H9 (cell line): ENCODE results near the gene STXBP1. TPM values are rescaled to one million over a fixed set of nuclear protein-coding genes. Genes with fewer than 3 reads are reported as not detected.
A peak's percentile ranks its signal among the peaks of the same experiment; 100 is the strongest.

Experiments used
- DNase-seq: peaks from one replicate; pipeline ENCODE4 v3.0.0-alpha.2; 2017
- H2AFZ ChIP-seq: one replicate; pipeline ENCODE4 v1.6.1; 2013; ENCODE audit warnings: mild to moderate bottlenecking, low read length, control low read depth, moderate library complexity
- H2AK5ac ChIP-seq: 2 replicates; pipeline ENCODE4 v1.6.1; 2013; ENCODE audit warnings: low read length, control low read depth, mixed read lengths; ENCODE audit not compliant: insufficient read length
- H2BK120ac ChIP-seq: one replicate; pipeline ENCODE4 v1.6.1; 2013; ENCODE audit warnings: low read depth, mild to moderate bottlenecking, low read length, control low read depth, inconsistent platforms; ENCODE audit not compliant: poor library complexity, severe bottlenecking
- H2BK12ac ChIP-seq: 2 replicates; pipeline ENCODE4 v1.6.1; 2013; ENCODE audit warnings: low read length, control low read depth, mixed read lengths, low read depth; ENCODE audit not compliant: insufficient read length
- H2BK15ac ChIP-seq: 2 replicates; pipeline ENCODE4 v1.6.1; 2013; ENCODE audit warnings: low read depth, low read length, control low read depth
- H2BK20ac ChIP-seq: one replicate; pipeline ENCODE4 v1.6.1; 2013; ENCODE audit warnings: low read depth, mild to moderate bottlenecking, low read length, control low read depth, inconsistent platforms; ENCODE audit not compliant: poor library complexity, severe bottlenecking
- H2BK5ac ChIP-seq: 2 replicates; pipeline ENCODE4 v1.6.1; 2013; ENCODE audit warnings: low read length, control low read depth, mixed read lengths; ENCODE audit not compliant: insufficient read length
- H3K14ac ChIP-seq: 2 replicates; pipeline ENCODE4 v1.6.1; 2013; ENCODE audit warnings: low read length, control low read depth; ENCODE audit not compliant: insufficient read depth
- H3K18ac ChIP-seq: 2 replicates; pipeline ENCODE4 v1.6.1; 2013; ENCODE audit warnings: low read depth, mild to moderate bottlenecking, mixed read lengths, low read length, control low read depth; ENCODE audit not compliant: insufficient read length
- H3K23ac ChIP-seq: 2 replicates; pipeline ENCODE4 v1.6.1; 2013; ENCODE audit warnings: low read length, control low read depth, mixed read lengths, low read depth; ENCODE audit not compliant: insufficient read length
- H3K23me2 ChIP-seq: 2 replicates; pipeline ENCODE4 v1.6.1; 2013; ENCODE audit warnings: low read depth, mild to moderate bottlenecking, mixed read lengths, low read length, control low read depth; ENCODE audit not compliant: insufficient read length, poor library complexity, severe bottlenecking
- H3K27ac ChIP-seq: 2 replicates; pipeline ENCODE4 v1.5.1; 2013; ENCODE audit warnings: low read length, control low read depth, mixed read lengths, low read depth; ENCODE audit not compliant: insufficient read length
- H3K27me3 ChIP-seq: 2 replicates; pipeline ENCODE4 v1.6.1; 2013; ENCODE audit warnings: low read length, control low read depth, inconsistent platforms; ENCODE audit not compliant: insufficient read depth
- H3K4ac ChIP-seq: 2 replicates; pipeline ENCODE4 v1.6.1; 2013; ENCODE audit warnings: low read depth, mild to moderate bottlenecking, control low read depth, inconsistent platforms, low read length, moderate library complexity
- H3K4me1 ChIP-seq: 2 replicates; pipeline ENCODE4 v1.6.1; 2013; ENCODE audit warnings: low read length, control low read depth, inconsistent platforms; ENCODE audit not compliant: insufficient read depth
- H3K4me2 ChIP-seq: 2 replicates; pipeline ENCODE4 v1.6.1; 2013; ENCODE audit warnings: low read length, control low read depth, mixed read lengths; ENCODE audit not compliant: insufficient read length, insufficient read depth
- H3K56ac ChIP-seq: 2 replicates; pipeline ENCODE4 v1.6.1; 2013; ENCODE audit warnings: low read depth, mild to moderate bottlenecking, mixed read lengths, low read length, control low read depth; ENCODE audit not compliant: insufficient read length
- H3K79me1 ChIP-seq: 2 replicates; pipeline ENCODE4 v1.6.1; 2013; ENCODE audit warnings: low read depth, mild to moderate bottlenecking, moderate library complexity, low read length, control low read depth, inconsistent platforms; ENCODE audit not compliant: insufficient read depth, poor library complexity, severe bottlenecking
- H3K79me2 ChIP-seq: 2 replicates; pipeline ENCODE4 v1.6.1; 2013; ENCODE audit warnings: low read length, control low read depth, inconsistent platforms; ENCODE audit not compliant: insufficient read depth
- H3K9ac ChIP-seq: 2 replicates; pipeline ENCODE4 v1.6.1; 2013; ENCODE audit warnings: low read length, control low read depth, mixed read lengths; ENCODE audit not compliant: insufficient read length; ENCODE audit errors: extremely low read depth
- H3K9me3 ChIP-seq: one replicate; pipeline ENCODE4 v1.6.1; 2013; ENCODE audit warnings: low read depth, low read length, inconsistent platforms; ENCODE audit not compliant: control insufficient read depth
- H3T11ph ChIP-seq: one replicate; pipeline ENCODE4 v1.6.1; 2013; ENCODE audit warnings: mild to moderate bottlenecking, low read length, control low read depth, inconsistent platforms
- H4K20me1 ChIP-seq: one replicate; pipeline ENCODE4 v1.6.1; 2013; ENCODE audit not compliant: control insufficient read depth, insufficient read length, insufficient read depth
- H4K5ac ChIP-seq: 2 replicates; pipeline ENCODE4 v1.6.1; 2013; ENCODE audit warnings: low read depth, mild to moderate bottlenecking, mixed read lengths, low read length, control low read depth; ENCODE audit not compliant: insufficient read length
- H4K8ac ChIP-seq: replicated peaks from 2 replicates; pipeline ENCODE4 v1.6.1; 2013; ENCODE audit warnings: low read length, control low read depth, mixed read lengths, low read depth; ENCODE audit not compliant: insufficient read length
- H4K91ac ChIP-seq: 2 replicates; pipeline ENCODE4 v1.6.1; 2013; ENCODE audit warnings: low read depth, mild to moderate bottlenecking, moderate library complexity, mixed read lengths, low read length, control low read depth; ENCODE audit not compliant: insufficient read length
- H3K27ac Mint-ChIP-seq, 3 experiments: 2 replicates in 2 of 3; 3 replicates in 1 of 3; pipeline ENCODE4 v1.8.0; 2020 to 2021; ENCODE audit warnings: mixed read lengths in 3 of 3, mild to moderate bottlenecking in 1 of 3, moderate library complexity in 1 of 3
- H3K27me3 Mint-ChIP-seq: 2 replicates; pipeline ENCODE4 v1.8.0; 2021; ENCODE audit warnings: low read depth, mild to moderate bottlenecking, moderate library complexity, mixed read lengths
- H3K36me3 Mint-ChIP-seq, 3 experiments: 2 replicates in 2 of 3; 3 replicates in 1 of 3; pipeline ENCODE4 v1.8.0; 2020 to 2021; ENCODE audit warnings: low read depth in 3 of 3, mixed read lengths in 3 of 3; ENCODE audit not compliant: insufficient read depth in 1 of 3
- H3K4me1 Mint-ChIP-seq, 2 experiments: 2 replicates each; pipeline ENCODE4 v1.8.0; 2020; ENCODE audit warnings: mixed read lengths in 2 of 2
- H3K4me3 Mint-ChIP-seq, 2 experiments: 2 replicates in 1 of 2; 3 replicates in 1 of 2; pipeline ENCODE4 v1.8.0; 2020 to 2021; ENCODE audit warnings: mild to moderate bottlenecking in 2 of 2, mixed read lengths in 2 of 2, moderate library complexity in 1 of 2
- H3K9me3 Mint-ChIP-seq, 2 experiments: 2 replicates in 1 of 2; 3 replicates in 1 of 2; pipeline ENCODE4 v1.8.0; 2020; ENCODE audit warnings: mild to moderate bottlenecking in 2 of 2, mixed read lengths in 2 of 2, moderate library complexity in 1 of 2
- WGBS: extraction: QIAGEN DNeasy Blood & Tissue Kit; methylation state at CpG from one replicate; pipeline ENCODE4 v1.1.7; 2013; ENCODE audit warnings: missing lambda C conversion rate, low lambda C conversion rate, mixed read lengths; ENCODE audit not compliant: insufficient read length; ENCODE audit errors: extremely low coverage; 5-methylcytosine and 5-hydroxymethylcytosine counted together
- total RNA-seq: library from RNA; stranded (reverse); gene quantifications from 2 replicates; pipeline ENCODE4 v1.2.1, GENCODE V29; 2021
- TF ChIP-seq, protein P1 (sequence below): fragments of 200-600 bp; sonication (generic); conservative IDR thresholded peaks from 3 replicates; pipeline ENCODE4 v1.8.0; 2021; ENCODE audit warnings: antibody characterized with exemption, mild to moderate bottlenecking

STXBP1 gene
- total RNA-seq, 1 experiment from 2014 or later: 22.3 TPM

DNA sequence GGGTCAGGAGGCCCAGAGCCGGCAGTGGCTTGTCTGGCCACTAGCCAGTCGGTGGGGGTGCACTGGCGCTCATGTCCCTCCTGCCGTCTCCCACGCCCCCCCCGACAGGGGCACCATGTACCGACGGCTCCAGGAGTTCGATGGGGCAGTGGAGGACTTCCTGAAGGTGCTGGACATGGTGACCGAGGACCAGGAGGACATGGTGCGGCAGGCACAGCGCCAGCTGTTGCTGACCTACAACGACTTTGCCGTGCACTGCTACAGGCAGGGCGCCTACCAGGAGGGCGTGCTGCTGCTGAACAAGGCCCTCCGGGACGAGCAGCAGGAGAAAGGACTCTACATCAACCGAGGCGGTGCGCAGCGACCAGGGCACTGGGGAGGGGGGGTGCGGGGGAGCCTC is 111.9 kb downstream of the STXBP1 start:
- no peak overlapping the region for H3K23ac ChIP-seq
- no peaks in the 10 kb centered on the region for H4K20me1 ChIP-seq
- H3K14ac ChIP-seq: no peak overlapping the region
- H3K4me2 ChIP-seq: no peak overlapping the region
- no peak overlapping the region for H2AK5ac ChIP-seq
- H3K79me2 ChIP-seq: no peaks in the 10 kb centered on the region
- Mint-ChIP-seq H3K9me3 (no peaks in the 10 kb centered on the region; a peak in 1 of 5 replicates), H3K27me3 (no peaks in the 10 kb centered on the region), H3K36me3 (no peaks in the 10 kb centered on the region), H3K27ac (0 out of 7 replicates have a peak overlapping the region, but pooled peaks of 1 of the 3 experiments have one; percentile 59), H3K4me3 (no peak overlapping the region), H3K4me1 (peaks cover 0 to 12% of the 10 kb centered on the region in 2 experiments; a peak in 3 of 4 replicates)
- no peak overlapping the region for H2AFZ ChIP-seq
- no peaks in the 10 kb centered on the region for H3K79me1 ChIP-seq
- TF ChIP-seq, protein P1, sequence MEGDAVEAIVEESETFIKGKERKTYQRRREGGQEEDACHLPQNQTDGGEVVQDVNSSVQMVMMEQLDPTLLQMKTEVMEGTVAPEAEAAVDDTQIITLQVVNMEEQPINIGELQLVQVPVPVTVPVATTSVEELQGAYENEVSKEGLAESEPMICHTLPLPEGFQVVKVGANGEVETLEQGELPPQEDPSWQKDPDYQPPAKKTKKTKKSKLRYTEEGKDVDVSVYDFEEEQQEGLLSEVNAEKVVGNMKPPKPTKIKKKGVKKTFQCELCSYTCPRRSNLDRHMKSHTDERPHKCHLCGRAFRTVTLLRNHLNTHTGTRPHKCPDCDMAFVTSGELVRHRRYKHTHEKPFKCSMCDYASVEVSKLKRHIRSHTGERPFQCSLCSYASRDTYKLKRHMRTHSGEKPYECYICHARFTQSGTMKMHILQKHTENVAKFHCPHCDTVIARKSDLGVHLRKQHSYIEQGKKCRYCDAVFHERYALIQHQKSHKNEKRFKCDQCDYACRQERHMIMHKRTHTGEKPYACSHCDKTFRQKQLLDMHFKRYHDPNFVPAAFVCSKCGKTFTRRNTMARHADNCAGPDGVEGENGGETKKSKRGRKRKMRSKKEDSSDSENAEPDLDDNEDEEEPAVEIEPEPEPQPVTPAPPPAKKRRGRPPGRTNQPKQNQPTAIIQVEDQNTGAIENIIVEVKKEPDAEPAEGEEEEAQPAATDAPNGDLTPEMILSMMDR: no peak
- no peak overlapping the region for H3K27ac ChIP-seq
- no peaks in the 10 kb centered on the region; the same call in 1 of the 2 replicates for H3K4me1 ChIP-seq
- no peak overlapping the region for H3T11ph ChIP-seq
- no peak for DNase-seq
- H3K23me2 ChIP-seq: no peaks in the 10 kb centered on the region
- H4K91ac ChIP-seq: no peak overlapping the region
- no peak overlapping the region for H2BK20ac ChIP-seq
- no CpG with 5 or more reads among the region's 23 CpGs for WGBS
- no peak overlapping the region for H3K9ac ChIP-seq
- no peak overlapping the region for H3K56ac ChIP-seq
- H3K4ac ChIP-seq: no peak overlapping the region
- H3K9me3 ChIP-seq: no peaks in the 10 kb centered on the region
- H2BK15ac ChIP-seq: no peak overlapping the region
- H3K27me3 ChIP-seq: no peaks in the 10 kb centered on the region
- no peak overlapping the region for H3K18ac ChIP-seq
- no peak overlapping the region for H2BK5ac ChIP-seq
- no peak overlapping the region for H2BK12ac ChIP-seq
- H2BK120ac ChIP-seq: no peak overlapping the region
- H4K8ac ChIP-seq: no peak overlapping the region
- no peak overlapping the region for H4K5ac ChIP-seq
